Measurements from ENCODE around the gene MEMO1.
"Not testable (repeated sequence)": the region's sequence is repeated elsewhere in the genome, so short reads cannot be mapped to it uniquely, and the experiment has no call there.

Gene MEMO1

GRCh38 chr2:31901900-31902299, 108.9 kb downstream of the MEMO1 start:
- no peak for DNase-seq

GRCh38 chr2:31900156-31900555, 110.7 kb downstream of the MEMO1 start:
- DNase-seq, result not testable (repeated sequence)

- DNase-seq, result not testable (repeated sequence)
These were observed 112.5 kb downstream of the MEMO1 start for GRCh38 chr2:31898346-31898745.

- not testable (repeated sequence) for DNase-seq
These were observed 113.5 kb downstream of the MEMO1 start for GRCh38 chr2:31897340-31897739.

- DNase-seq, result no peak
These were observed 114.5 kb downstream of the MEMO1 start for GRCh38 chr2:31896293-31896692.

- DNase-seq, result no peak
These were observed 116.2 kb downstream of the MEMO1 start for GRCh38 chr2:31894656-31895055.

GRCh38 chr2:31893094-31893493, 117.7 kb downstream of the MEMO1 start:
- DNase-seq, result no peak

- no peak for DNase-seq
These were observed 121.8 kb downstream of the MEMO1 start for GRCh38 chr2:31889044-31889443.

- no peak for DNase-seq
These were observed 122.3 kb downstream of the MEMO1 start for GRCh38 chr2:31888550-31888949.

GRCh38 chr2:31886700-31887099, 124.1 kb downstream of the MEMO1 start:
- no peak for DNase-seq

GRCh38 chr2:31877008-31877407, 133.8 kb downstream of the MEMO1 start:
- DNase-seq, result no peak

GRCh38 chr2:31874071-31874470, 136.7 kb downstream of the MEMO1 start:
- DNase-seq, result no peak

GRCh38 chr2:31865215-31865614, 145.6 kb downstream of the MEMO1 start:
- no peak for DNase-seq

GRCh38 chr2:31863867-31864266, 146.9 kb downstream of the MEMO1 start:
- no peak for DNase-seq

GRCh38 chr2:31863015-31863656, 147.7 kb downstream of the MEMO1 start:
- DNase-seq, result not testable (repeated sequence)

GRCh38 chr2:31859959-31860358, 150.8 kb downstream of the MEMO1 start:
- DNase-seq, result no peak

- DNase-seq, result no peak
These were observed 157.3 kb downstream of the MEMO1 start for GRCh38 chr2:31853521-31853920.

GRCh38 chr2:31842150-31842549, 168.7 kb downstream of the MEMO1 start:
- DNase-seq, result not testable (repeated sequence)

GRCh38 chr2:31835450-31835849, 175.4 kb downstream of the MEMO1 start:
- DNase-seq, result no peak

- DNase-seq, result no peak
These were observed 178.4 kb downstream of the MEMO1 start for GRCh38 chr2:31832363-31832762.

- DNase-seq, result no peak
These were observed 179.2 kb downstream of the MEMO1 start for GRCh38 chr2:31831585-31831984.

- DNase-seq, result no peak
These were observed 181.9 kb downstream of the MEMO1 start for GRCh38 chr2:31828891-31829290.

- DNase-seq, result no peak
These were observed 187.2 kb downstream of the MEMO1 start for GRCh38 chr2:31823558-31823957.

- DNase-seq, result no peak
These were observed 188.2 kb downstream of the MEMO1 start for GRCh38 chr2:31822587-31822986.
